HepG2 (cell line): Measurements from ENCODE around the gene SAMD4B. TPM values are rescaled to one million over a fixed set of nuclear protein-coding genes. Genes with fewer than 3 reads are reported as not detected.

Source experiments
- ATAC-seq: fragments of 200-7000 bp; cut with Tn5 transposase; 3 replicates; pipeline ENCODE4 v1.9.1; 2020; ENCODE audit warnings: mild to moderate bottlenecking, moderate library complexity
- BruUV-seq: library from RNA; stranded (reverse); fragments of 400-500 nt; replicated peaks from 2 replicates; lab custom pipeline; 2021; lab: Mats Ljungman, UMichigan
- CTCF ChIA-PET: fragments of 300-600 bp; formaldehyde crosslinking; extraction: SDS; loops from one replicate; lab custom pipeline; 2021; ENCODE audit warnings: low total read pairs, inconsistent platforms, low intra/inter-chr PET ratio; lab: Yijun Ruan, JAX
- POLR2A ChIA-PET: fragments of 350-600 bp; sonication (Branson Sonifier 250); formaldehyde crosslinking; loops from one replicate; lab custom pipeline; 2020; ENCODE audit warnings: antibody characterized with exemption, inconsistent platforms; lab: Yijun Ruan, JAX
- DNase-seq: peaks from one replicate; pipeline ENCODE4 v3.0.0-alpha.2; 2015; ENCODE audit warnings: low spot score
- FAIRE-seq: peaks from 3 replicates; lab custom pipeline; 2011; peaks lifted over from hg19 to GRCh38; lab: Jason Lieb, UNC
- H2AFZ ChIP-seq: one replicate; pipeline ENCODE4 v1.6.1; 2011; ENCODE audit warnings: low read length, inconsistent platforms
- H3K27ac ChIP-seq: fragments of 300-600 bp; 3 replicates; pipeline ENCODE4 v1.8.0; 2011; ENCODE audit warnings: mixed run types, mild to moderate bottlenecking, mixed read lengths, low read length, inconsistent platforms; ENCODE audit not compliant: insufficient read depth; ENCODE audit errors: extremely low read length
- H3K27me3 ChIP-seq, 2 experiments: fragments of 200-600 bp in 1 of 2; 2 replicates in 1 of 2; 3 replicates in 1 of 2; pipeline versions ENCODE4 v1.6.0 to v1.8.0; 2011; ENCODE audit warnings: low read length in 2 of 2, mild to moderate bottlenecking in 2 of 2, moderate library complexity in 2 of 2, inconsistent platforms in 1 of 2; ENCODE audit not compliant: insufficient read depth in 2 of 2, control insufficient read depth in 1 of 2
- H3K36me3 ChIP-seq, 2 experiments: fragments of 200-600 bp in 1 of 2; replicated peaks in 1 of 2; 2 replicates in 1 of 2; 3 replicates in 1 of 2; pipeline versions ENCODE4 v1.5.1 to v1.8.0; 2011; ENCODE audit warnings: low read length in 2 of 2, inconsistent platforms in 1 of 2; ENCODE audit not compliant: insufficient read depth in 2 of 2, control insufficient read depth in 1 of 2
- H3K4me1 ChIP-seq: 2 replicates; pipeline ENCODE4 v1.5.1; 2012; ENCODE audit warnings: low read length, inconsistent platforms; ENCODE audit not compliant: insufficient read depth
- H3K4me2 ChIP-seq: 2 replicates; pipeline ENCODE4 v1.6.0; 2011; ENCODE audit warnings: low read depth, low read length, inconsistent platforms
- H3K4me3 ChIP-seq, 3 experiments: fragments of 200-600 bp in 1 of 3; sonication (generic), shearing (Covaris generic) in 1 of 3; replicated peaks in 1 of 3; 2 replicates each; pipeline ENCODE4 v1.5.1; 2011 to 2016; ENCODE audit warnings: low read length in 3 of 3, inconsistent platforms in 2 of 3, low read depth in 2 of 3, mild to moderate bottlenecking in 2 of 3, control low read depth in 1 of 3, mixed read lengths in 1 of 3; ENCODE audit not compliant: insufficient read depth in 1 of 3
- H3K79me2 ChIP-seq: one replicate; pipeline ENCODE4 v1.6.1; 2011; ENCODE audit warnings: low read length, inconsistent platforms; ENCODE audit not compliant: insufficient read depth
- H3K9ac ChIP-seq: 2 replicates; pipeline ENCODE4 v1.6.0; 2011; ENCODE audit warnings: mild to moderate bottlenecking, low read depth, low read length, inconsistent platforms; ENCODE audit not compliant: insufficient read depth
- H3K9me3 ChIP-seq: 2 replicates; pipeline ENCODE4 v1.5.1; 2012; ENCODE audit warnings: mild to moderate bottlenecking, low read length
- H4K20me1 ChIP-seq: 2 replicates; pipeline ENCODE4 v1.6.0; 2011; ENCODE audit warnings: inconsistent platforms, mild to moderate bottlenecking, low read length, moderate library complexity; ENCODE audit not compliant: insufficient read depth
- CREB1 ChIP-seq, 2 experiments: fragments of 450-650 bp in 1 of 2; IDR thresholded peaks; 2 replicates each; pipeline ENCODE4 v1.6.1; 2016 to 2017; ENCODE audit warnings: control low read depth in 1 of 2, mild to moderate bottlenecking in 1 of 2, missing compliant biosample characterization in 1 of 2, missing genetic modification characterization in 1 of 2
- E2F2 ChIP-seq: sonication (generic); formaldehyde crosslinking; IDR thresholded peaks from 2 replicates; pipeline ENCODE4 v1.4.0; 2020; ENCODE audit warnings: missing genetic modification reagents, borderline replicate concordance
- MBNL3 ChIP-seq: fragments of 250-450 bp; sonication (Bioruptor Pico); conservative IDR thresholded peaks from 2 replicates; pipeline ENCODE4 v1.8.0; 2022; ENCODE audit warnings: mild to moderate bottlenecking, inconsistent platforms
- MEF2D ChIP-seq: sonication (generic); formaldehyde crosslinking; IDR thresholded peaks from 2 replicates; pipeline ENCODE4 v1.5.1; 2020; ENCODE audit warnings: mild to moderate bottlenecking, missing genetic modification reagents
- POLR2AphosphoS5 ChIP-seq: IDR thresholded peaks from 2 replicates; pipeline ENCODE4 v1.6.1; 2012; ENCODE audit warnings: low read depth, low read length
- REST ChIP-seq, 2 experiments: IDR thresholded peaks; 2 replicates each; pipeline ENCODE4 v1.6.1; 2011 to 2012; ENCODE audit warnings: low read length in 2 of 2, borderline replicate concordance in 1 of 2, low read depth in 1 of 2, mild to moderate bottlenecking in 1 of 2, moderate library complexity in 1 of 2
- SKIL ChIP-seq: sonication (generic); formaldehyde crosslinking; IDR thresholded peaks from 2 replicates; pipeline ENCODE4 v1.8.0; 2022; ENCODE audit warnings: missing genetic modification reagents, mild to moderate bottlenecking, moderate library complexity, borderline replicate concordance
- SRSF4 ChIP-seq: fragments of 200-400 bp; formaldehyde crosslinking; IDR thresholded peaks from one replicate; pipeline ENCODE4 v1.6.1; 2018; ENCODE audit warnings: mild to moderate bottlenecking, low read depth, low read length, moderate library complexity; ENCODE audit not compliant: poor library complexity, severe bottlenecking
- ZFP62 ChIP-seq: sonication (generic); formaldehyde crosslinking; IDR thresholded peaks from 2 replicates; pipeline ENCODE4 v1.4.0; 2020; ENCODE audit warnings: missing genetic modification reagents
- ZNF354B ChIP-seq: sonication (generic); formaldehyde crosslinking; IDR thresholded peaks from 2 replicates; pipeline ENCODE4 v1.8.0; 2022; ENCODE audit warnings: mild to moderate bottlenecking, missing genetic modification reagents
- ZNF562 ChIP-seq: sonication (generic); formaldehyde crosslinking; IDR thresholded peaks from 2 replicates; pipeline ENCODE4 v1.8.0; 2022; ENCODE audit warnings: missing genetic modification reagents, borderline replicate concordance
- WGBS: methylation state at CpG from one replicate; pipeline ENCODE4 v1.1.6; 2017; ENCODE audit warnings: low lambda C conversion rate; 5-methylcytosine and 5-hydroxymethylcytosine counted together
- in situ Hi-C: cut with HindIII; loops from 2 replicates; pipeline ENCODE4 v1.10.0; 2017; ENCODE audit warnings: low pct_unique_long_range_greater_than_20kb; ENCODE audit not compliant: extremely low pct_ligation_motif_present
- intact Hi-C: fragments of 100-400 bp; cut with micrococcal nuclease; formaldehyde crosslinking; loops from one replicate; pipeline ENCODE4 v1.10.0; 2022; ENCODE audit not compliant: unreplicated experiment
- polyA plus RNA-seq, 8 experiments: library from polyadenylated mRNA; depleted of rRNA in 3 of 8; stranded (reverse) in 7 of 8; unstranded in 1 of 8; fragments of >200 nt; fragmentation: Illumina TruSeq in 4 of 8; extraction: Trizol in 4 of 8; gene quantifications; 2 replicates each; pipeline versions ENCODE4 v1.2.1 to v1.2.3, GENCODE V29; 2011 to 2016; ENCODE audit warnings: low read depth in 4 of 8, missing spikeins in 1 of 8, mixed read lengths in 1 of 8; ENCODE audit not compliant: insufficient read depth in 1 of 8
- total RNA-seq, 5 experiments: library from RNA; depleted of rRNA; stranded (reverse); fragments of >200 nt; fragmentation: Illumina TruSeq; extraction: Trizol; gene quantifications; 2 replicates each; pipeline ENCODE4 v1.2.3, GENCODE V29; 2016; ENCODE audit warnings: low read depth in 1 of 5
- TF ChIP-seq, protein P1 (sequence below): sonication (generic); formaldehyde crosslinking; IDR thresholded peaks from 2 replicates; pipeline ENCODE4 v1.4.0; 2020; ENCODE audit warnings: missing genetic modification reagents

Gene SAMD4B
- total and polyA plus RNA-seq, 2 of the 13 experiments (the other 11 are each of a cell fraction or from before 2014, with no cell fraction given), result 26.0 to 31.8 TPM

DNA sequence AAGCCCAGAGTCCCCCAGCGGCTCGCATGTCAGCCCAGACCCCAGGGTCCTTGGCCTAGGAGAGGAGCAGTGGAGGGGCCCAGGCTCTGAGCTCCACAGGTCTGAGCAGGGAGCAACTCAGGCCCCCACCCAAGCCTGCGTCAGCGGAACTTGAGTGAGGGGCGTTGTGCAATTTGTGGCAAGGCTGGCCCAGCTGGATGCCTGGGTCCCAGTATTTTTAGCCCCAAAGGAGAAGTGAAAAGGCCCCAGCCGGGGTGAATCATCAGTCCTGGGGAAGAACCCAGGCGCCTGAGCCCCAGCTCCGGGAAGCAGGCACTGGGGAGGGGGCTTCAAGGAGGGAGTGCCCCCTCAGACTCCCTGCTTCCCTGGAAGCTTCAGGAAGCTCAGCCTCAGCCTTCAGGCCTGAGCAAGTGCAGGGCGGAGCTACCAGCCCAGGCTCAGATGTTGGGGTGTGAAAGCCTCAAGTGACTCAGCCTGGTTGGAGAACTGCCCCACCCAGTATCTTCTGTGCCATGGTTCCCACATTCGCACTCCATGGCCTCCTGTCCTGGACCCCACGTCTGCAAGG is 56.2 kb downstream of the SAMD4B start:
- Histone ChIP-seq H3K9ac (peak overlapping the region; percentile 85), H3K27me3 (no peaks in the 10 kb centered on the region), H3K36me3 (peaks cover 2 to 10% of the 10 kb centered on the region in 2 experiments; a peak in 3 of 5 replicates), H3K27ac (peak overlapping the region; percentile 98), H3K4me3 (peak overlapping the region; percentile 29 to 57 (median 34)), H3K79me2 (no peaks in the 10 kb centered on the region), H2AFZ (no peak overlapping the region), H4K20me1 (no peaks in the 10 kb centered on the region), H3K9me3 (no peaks in the 10 kb centered on the region), H3K4me2 (peak overlapping the region; percentile 88), H3K4me1 (peaks cover 65% of the 10 kb centered on the region)
- peak; percentile 19 for ATAC-seq
- DNase-seq, result peak; percentile 36
- WGBS, result 5% methylated on average over 4 of the region's 11 CpGs
- in situ Hi-C loops (no loop called here), intact Hi-C loops (loop anchor here (1.0 kb wide), 1 partner anchor 8 kb away; no protein-coding TSS in a partner anchor)
- POLR2A ChIA-PET, result interaction anchor here (0.5 to 3.4 kb wide), 14 partner anchors 8 to 1620 kb away, joined by 3 to 123 read pairs (median 8); partner anchors contain the start of genes EID2, EID2B, MED29 and PAF1
- CTCF ChIA-PET, result interaction anchor here (4.2 kb wide), 1 partner anchor 13 kb away, joined by 127 read pairs; the partner anchor contains the start of gene PLEKHG2
- TSS peak; percentile 56 for BruUV-seq
- FAIRE-seq, result peak; percentile 28
- TF ChIP-seq SKIL (CRISPR knock-in tag) (no peak), ZFP62 (CRISPR knock-in tag) (no peak), CREB1 (IDR thresholded peaks at IDR 0.05) (no peak), CREB1 (CRISPR knock-in tag; IDR thresholded peaks at IDR 0.05) (peak; percentile 71; the same call in 1 of the 2 replicates), SRSF4 (no peak), E2F2 (no peak), POLR2AphosphoS5 (no peak), REST (IDR thresholded peaks at IDR 0.05; ENCODE audit: borderline replicate concordance in 1 of 2, low read depth in 1 of 2, low read length in 2 of 2) (no peak), ZNF562 (CRISPR knock-in tag) (no peak), MEF2D (CRISPR knock-in tag) (no peak), MBNL3 (CRISPR knock-in tag) (no peak), ZNF354B (CRISPR knock-in tag) (no peak)
- TF ChIP-seq, protein P1, sequence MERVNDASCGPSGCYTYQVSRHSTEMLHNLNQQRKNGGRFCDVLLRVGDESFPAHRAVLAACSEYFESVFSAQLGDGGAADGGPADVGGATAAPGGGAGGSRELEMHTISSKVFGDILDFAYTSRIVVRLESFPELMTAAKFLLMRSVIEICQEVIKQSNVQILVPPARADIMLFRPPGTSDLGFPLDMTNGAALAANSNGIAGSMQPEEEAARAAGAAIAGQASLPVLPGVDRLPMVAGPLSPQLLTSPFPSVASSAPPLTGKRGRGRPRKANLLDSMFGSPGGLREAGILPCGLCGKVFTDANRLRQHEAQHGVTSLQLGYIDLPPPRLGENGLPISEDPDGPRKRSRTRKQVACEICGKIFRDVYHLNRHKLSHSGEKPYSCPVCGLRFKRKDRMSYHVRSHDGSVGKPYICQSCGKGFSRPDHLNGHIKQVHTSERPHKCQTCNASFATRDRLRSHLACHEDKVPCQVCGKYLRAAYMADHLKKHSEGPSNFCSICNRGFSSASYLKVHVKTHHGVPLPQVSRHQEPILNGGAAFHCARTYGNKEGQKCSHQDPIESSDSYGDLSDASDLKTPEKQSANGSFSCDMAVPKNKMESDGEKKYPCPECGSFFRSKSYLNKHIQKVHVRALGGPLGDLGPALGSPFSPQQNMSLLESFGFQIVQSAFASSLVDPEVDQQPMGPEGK (CRISPR knock-in tag), result peak; percentile 59
